Measurements from ENCODE around the gene TMEM94. TPM values are rescaled to one million over a fixed set of nuclear protein-coding genes. Genes with fewer than 3 reads are reported as not detected.

The TMEM94 gene
- total and polyA plus RNA-seq, 2 of the 13 experiments (the other 11 are each of a cell fraction or from before 2014, with no cell fraction given) = 32.6 to 134 TPM

GRCh38 chr17:75502721-75503329 lies 46.4 kb downstream of the TMEM94 start:
- ATAC-seq (no peak), FAIRE-seq (no peak), DNase-seq (ENCODE audit: low spot score) (no peak)
- ChIA-PET CTCF (ENCODE audit: low intra/inter-chr PET ratio, low total read pairs) (interaction anchor here (2.7 kb wide), 1 partner anchor 13 kb away, joined by 22 read pairs; the partner anchor contains the start of genes CASKIN2 and TSEN54), POLR2A (interaction anchor here (0.9 to 1.3 kb wide), 3 partner anchors 9 to 54 kb away, joined by 3 to 4 read pairs (median 3); no protein-coding TSS in a partner anchor)
- no TSS peak for BruUV-seq (replicated peaks)
- in situ Hi-C loops (cut with HindIII; ENCODE audit: extremely low pct_ligation_motif_present, low pct_unique_long_range_greater_than_20kb) = no loop called here
- H3K27me3 ChIP-seq (ENCODE audit: control insufficient read depth in 1 of 2, insufficient read depth in 2 of 2, low read length in 2 of 2) = no peaks in the 10 kb centered on the region
- H3K4me3 ChIP-seq (replicated peaks in 1 of 3; ENCODE audit: insufficient read depth in 1 of 3, low read depth in 2 of 3, low read length in 3 of 3) = no peak overlapping the region
- H3K36me3 ChIP-seq (replicated peaks in 1 of 2; ENCODE audit: control insufficient read depth in 1 of 2, insufficient read depth in 2 of 2, low read length in 2 of 2) = peaks cover 19 to 42% of the 10 kb centered on the region in 2 experiments; a peak in 4 of 5 replicates
- intact Hi-C loops (cut with micrococcal nuclease; ENCODE audit: unreplicated experiment) = no loop called here
- H3K27ac ChIP-seq (ENCODE audit: extremely low read length, insufficient read depth, low read length) = no peak overlapping the region
- H2AFZ ChIP-seq (ENCODE audit: low read length) = no peak overlapping the region
- no peak overlapping the region for H3K4me2 ChIP-seq (ENCODE audit: low read depth, low read length)
- no peaks in the 10 kb centered on the region for H3K79me2 ChIP-seq (ENCODE audit: insufficient read depth, low read length)
- no peaks in the 10 kb centered on the region for H3K9me3 ChIP-seq (ENCODE audit: low read length)
- H3K9ac ChIP-seq (ENCODE audit: insufficient read depth, low read depth, low read length) = no peak overlapping the region
- H4K20me1 ChIP-seq (ENCODE audit: insufficient read depth, low read length) = no peaks in the 10 kb centered on the region
- peaks cover 15% of the 10 kb centered on the region for H3K4me1 ChIP-seq (ENCODE audit: insufficient read depth, low read length)
- TF ChIP-seq ZNF709 (CRISPR knock-in tag; IDR thresholded peaks at IDR 0.05) (no peak), RBFOX2 (IDR thresholded peaks at IDR 0.05; ENCODE audit: low read depth, low read length) (peak; percentile 50; the same call in 1 of the 2 replicates)
- WGBS (ENCODE audit: low lambda C conversion rate) = 95% methylated on average over 21 of the region's 25 CpGs

DNA sequence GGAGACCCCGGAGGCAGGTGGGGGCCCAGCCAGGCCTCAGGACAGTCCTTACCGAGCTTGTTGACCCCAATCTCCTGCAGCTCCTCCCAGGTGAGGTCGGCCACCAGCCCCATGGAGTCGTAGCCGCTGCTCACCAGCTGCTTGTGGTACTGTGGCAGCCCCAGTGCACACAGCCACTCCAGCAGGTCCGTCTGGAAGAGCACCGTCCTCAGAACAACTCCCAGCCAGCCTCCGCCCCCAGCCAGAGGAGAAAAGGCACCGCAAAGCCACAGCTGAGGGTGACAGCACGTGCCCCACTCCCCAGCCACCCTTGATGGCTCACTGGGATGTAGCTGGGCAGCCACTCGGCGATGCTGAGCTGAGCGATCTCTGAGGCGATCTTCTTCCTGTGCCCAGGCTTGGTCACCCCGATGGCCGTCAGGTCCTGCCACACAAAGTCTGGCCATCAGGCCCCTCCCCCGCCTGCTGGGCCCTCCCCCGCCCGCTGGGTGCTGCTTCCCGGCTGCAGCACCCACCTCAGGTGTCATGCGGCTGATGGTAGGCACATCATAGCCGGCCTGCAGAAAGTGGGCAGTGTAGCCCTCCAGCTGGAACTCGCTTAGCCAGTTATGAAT lies 47.0 kb downstream of the TMEM94 start:
- CTCF ChIA-PET (ENCODE audit: low intra/inter-chr PET ratio, low total read pairs) = interaction anchor here (1.2 to 2.7 kb wide), 3 partner anchors 12 to 98 kb away, joined by 3 to 22 read pairs (median 4); partner anchors contain the start of genes CASKIN2, LLGL2 and TSEN54
- no peak for ATAC-seq
- no peaks in the 10 kb centered on the region for H3K27me3 ChIP-seq (ENCODE audit: control insufficient read depth in 1 of 2, insufficient read depth in 2 of 2, low read length in 2 of 2)
- DNase-seq (ENCODE audit: low spot score) = no peak
- POLR2A ChIA-PET = interaction anchor here (0.9 to 1.0 kb wide), 2 partner anchors 8 to 54 kb away, joined by 3 to 4 read pairs; no protein-coding TSS in a partner anchor
- intact Hi-C loops (cut with micrococcal nuclease; ENCODE audit: unreplicated experiment) = no loop called here
- no peak overlapping the region for H2AFZ ChIP-seq (ENCODE audit: low read length)
- no peaks in the 10 kb centered on the region for H3K9me3 ChIP-seq (ENCODE audit: low read length)
- no peaks in the 10 kb centered on the region for H3K79me2 ChIP-seq (ENCODE audit: insufficient read depth, low read length)
- H3K9ac ChIP-seq (ENCODE audit: insufficient read depth, low read depth, low read length) = no peak overlapping the region
- no peaks in the 10 kb centered on the region for H4K20me1 ChIP-seq (ENCODE audit: insufficient read depth, low read length)
- no peak for FAIRE-seq
- peaks cover 22% of the 10 kb centered on the region for H3K4me1 ChIP-seq (ENCODE audit: insufficient read depth, low read length)
- H3K27ac ChIP-seq (ENCODE audit: extremely low read length, insufficient read depth, low read length) = no peak overlapping the region
- no peak for TF ChIP-seq ZNF460 (CRISPR knock-in tag; IDR thresholded peaks at IDR 0.05; ENCODE audit: borderline replicate concordance)
- TF ChIP-seq ZZZ3 (CRISPR knock-in tag; IDR thresholded peaks at IDR 0.05; ENCODE audit: borderline replicate concordance) = no peak
- TF ChIP-seq EED (CRISPR knock-in tag; IDR thresholded peaks at IDR 0.05) = no peak
- TF ChIP-seq ZBTB20 (CRISPR knock-in tag; IDR thresholded peaks at IDR 0.05; ENCODE audit: borderline replicate concordance, low read depth) = no peak
- no peak for TF ChIP-seq ZKSCAN5 (CRISPR knock-in tag; IDR thresholded peaks at IDR 0.05)
- no peak for TF ChIP-seq ZFP90 (CRISPR knock-in tag; IDR thresholded peaks at IDR 0.05; ENCODE audit: borderline replicate concordance)
- no peak for TF ChIP-seq FOXK1 (CRISPR knock-in tag; IDR thresholded peaks at IDR 0.05; ENCODE audit: borderline replicate concordance, low read depth)
- no peak for TF ChIP-seq ZNF160 (CRISPR knock-in tag; IDR thresholded peaks at IDR 0.05)
- no peak for TF ChIP-seq NKX3-1 (CRISPR knock-in tag; IDR thresholded peaks at IDR 0.05)
- BruUV-seq (replicated peaks) = no TSS peak
- H3K36me3 ChIP-seq (replicated peaks in 1 of 2; ENCODE audit: control insufficient read depth in 1 of 2, insufficient read depth in 2 of 2, low read length in 2 of 2) = peaks cover 13 to 42% of the 10 kb centered on the region in 2 experiments; a peak in 4 of 5 replicates
- no peak overlapping the region for H3K4me3 ChIP-seq (replicated peaks in 1 of 3; ENCODE audit: insufficient read depth in 1 of 3, low read depth in 2 of 3, low read length in 3 of 3)
- H3K4me2 ChIP-seq (ENCODE audit: low read depth, low read length) = no peak overlapping the region
- in situ Hi-C loops (cut with HindIII; ENCODE audit: extremely low pct_ligation_motif_present, low pct_unique_long_range_greater_than_20kb) = no loop called here
- 93% methylated on average over 9 of the region's 23 CpGs for WGBS (ENCODE audit: low lambda C conversion rate)

Data from HepG2 (cell line).